ENCODE data around the gene SLC35F6.

GRCh38 chr2:26818972-26819371, 54.9 kb downstream of the SLC35F6 start:
- TF ChIP-seq CTCF (IDR thresholded peaks at IDR 0.05) (no peak), POLR2A (IDR thresholded peaks at IDR 0.05) (no peak)
